K562 (cell line): ENCODE measurements around the gene LRRC25. TPM values are rescaled to one million over a fixed set of nuclear protein-coding genes. Genes with fewer than 3 reads are reported as not detected.

ENCODE experiments used
- BRD9 ChIP-seq: fragments of 450-650 bp; IDR thresholded peaks from 2 replicates; pipeline ENCODE4 v1.6.1; 2018; ENCODE audit warnings: low read depth; ENCODE audit not compliant: partially characterized antibody
- DIDO1 ChIP-seq: fragments of 450-650 bp; IDR thresholded peaks from 2 replicates; pipeline ENCODE4 v1.6.1; 2016; ENCODE audit warnings: low read depth, missing biosample characterization, missing genetic modification characterization
- HES1 ChIP-seq: fragments of 450-650 bp; IDR thresholded peaks from 2 replicates; pipeline ENCODE4 v1.6.1; 2016; ENCODE audit warnings: low read depth, mild to moderate bottlenecking, moderate library complexity
- HLTF ChIP-seq: fragments of 450-650 bp; IDR thresholded peaks from 2 replicates; pipeline ENCODE4 v1.6.1; 2016
- JUNB ChIP-seq: fragments of 450-650 bp; formaldehyde crosslinking; conservative IDR thresholded peaks from 2 replicates; pipeline ENCODE4 v1.4.0; 2020; ENCODE audit warnings: mild to moderate bottlenecking
- KLF10 ChIP-seq: fragments of 250-450 bp; sonication (Bioruptor Pico); IDR thresholded peaks from 2 replicates; pipeline ENCODE4 v1.6.1; 2021; ENCODE audit warnings: matching md5 sums
- MYC ChIP-seq, 2 experiments: fragments of 250-450 bp in 1 of 2; sonication (Bioruptor Pico) in 1 of 2; IDR thresholded peaks; 2 replicates each; pipeline versions ENCODE4 v1.5.1 to v1.6.1; 2012 to 2021; ENCODE audit warnings: low read depth in 2 of 2, borderline replicate concordance in 1 of 2, improper control_type of control experiment in 1 of 2, low read length in 1 of 2, mild to moderate bottlenecking in 1 of 2, moderate library complexity in 1 of 2
- NFATC3 ChIP-seq: fragments of 450-650 bp; IDR thresholded peaks from 2 replicates; pipeline ENCODE4 v1.6.1; 2017; ENCODE audit warnings: mild to moderate bottlenecking
- RB1 ChIP-seq: fragments of 450-650 bp; IDR thresholded peaks from 2 replicates; pipeline ENCODE4 v1.6.1; 2017; ENCODE audit warnings: low read depth, mild to moderate bottlenecking
- RBM17 ChIP-seq: fragments of 200-400 bp; formaldehyde crosslinking; IDR thresholded peaks from 2 replicates; pipeline ENCODE4 v1.6.1; 2017; ENCODE audit warnings: low read depth, mild to moderate bottlenecking, low read length, borderline replicate concordance
- SMARCA5 ChIP-seq: fragments of 450-650 bp; IDR thresholded peaks from 2 replicates; pipeline ENCODE4 v1.6.1; 2016
- SRSF3 ChIP-seq: fragments of 200-400 bp; formaldehyde crosslinking; IDR thresholded peaks from 2 replicates; pipeline ENCODE4 v1.6.1; 2016; ENCODE audit warnings: mild to moderate bottlenecking, low read length, moderate library complexity; ENCODE audit not compliant: insufficient read depth
- ZBTB1 ChIP-seq: sonication (generic); formaldehyde crosslinking; IDR thresholded peaks from 2 replicates; pipeline ENCODE4 v1.8.1; 2023; ENCODE audit warnings: missing genetic modification reagents, low read depth, mild to moderate bottlenecking, borderline replicate concordance
- ZKSCAN3 ChIP-seq: fragments of 250-450 bp; sonication (Bioruptor Pico); IDR thresholded peaks from 2 replicates; pipeline ENCODE4 v1.4.0; 2020
- ZNF318 ChIP-seq, 2 experiments: fragments of 450-650 bp; IDR thresholded peaks; 2 replicates each; pipeline ENCODE4 v1.6.1; 2016; ENCODE audit warnings: mild to moderate bottlenecking in 2 of 2, borderline replicate concordance in 1 of 2, low read depth in 1 of 2, moderate library complexity in 1 of 2
- ZNF347 ChIP-seq: fragments of 450-650 bp; formaldehyde crosslinking; IDR thresholded peaks from 2 replicates; pipeline ENCODE4 v1.4.0; 2020; ENCODE audit warnings: low read depth, mild to moderate bottlenecking, moderate library complexity
- ZNF699 ChIP-seq: fragments of 250-450 bp; sonication (Bioruptor Pico); IDR thresholded peaks from 2 replicates; pipeline ENCODE4 v1.8.0; 2021; ENCODE audit warnings: mild to moderate bottlenecking, moderate library complexity; ENCODE audit not compliant: insufficient replicate concordance
- ZNF75A ChIP-seq: fragments of 450-650 bp; formaldehyde crosslinking; IDR thresholded peaks from 2 replicates; pipeline ENCODE4 v1.4.0; 2020; ENCODE audit warnings: mild to moderate bottlenecking
- ZNF830 ChIP-seq: fragments of 250-450 bp; sonication (Bioruptor Pico); IDR thresholded peaks from 2 replicates; pipeline ENCODE4 v1.5.0; 2021; ENCODE audit warnings: mild to moderate bottlenecking
- polyA plus RNA-seq, 8 experiments: library from polyadenylated mRNA; depleted of rRNA in 4 of 8; stranded (reverse) in 5 of 8; unstranded in 3 of 8; fragments of >200 nt; fragmentation: Nextera tagmentation in 2 of 8; fragmentation: Illumina TruSeq in 1 of 8; extraction: Ambion mirVana in 2 of 8; extraction: Trizol in 1 of 8; gene quantifications; 2 replicates each; pipeline versions ENCODE4 v1.2.1 to v1.2.3, GENCODE V29; 2011 to 2014; ENCODE audit warnings: inconsistent platforms in 1 of 8, missing spikeins in 1 of 8
- total RNA-seq, 7 experiments: library from RNA; depleted of rRNA in 6 of 7; stranded (reverse); fragments of >200 nt in 6 of 7; fragmentation: Illumina TruSeq in 2 of 7; extraction: Trizol in 2 of 7; gene quantifications; 2 replicates each; pipeline versions ENCODE4 v1.2.1 to v1.2.3, GENCODE V29; 2011 to 2021; ENCODE audit warnings: low replicate concordance in 1 of 7

Gene LRRC25
- total and polyA plus RNA-seq, 9 of the 15 experiments (the other 6 are each of a cell fraction or from before 2014, with no cell fraction given): 0.07 to 0.36 (median 0.10) TPM; not detected in 3

GRCh38 chr19:18433735-18434398, 36.4 kb upstream of the LRRC25 start (continued):
- TF ChIP-seq MYC (IDR thresholded peaks at IDR 0.05; ENCODE audit: low read depth, low read length) (no peak), MYC (CRISPR knock-in tag; IDR thresholded peaks at IDR 0.05; ENCODE audit: borderline replicate concordance, low read depth) (peak; percentile 49; the same call in 1 of the 2 replicates), HLTF (no peak), NFATC3 (no peak), SMARCA5 (no peak), BRD9 (no peak), SRSF3 (no peak), RB1 (no peak), RBM17 (no peak), ZNF318 (IDR thresholded peaks at IDR 0.05; ENCODE audit: borderline replicate concordance in 1 of 2, low read depth in 1 of 2) (no peak), ZKSCAN3 (CRISPR knock-in tag) (no peak), DIDO1 (tag) (no peak), ZNF830 (CRISPR knock-in tag) (no peak), ZNF347 (0 out of 2 replicates have a peak, but pooled peaks have one; percentile 29), ZBTB1 (CRISPR knock-in tag) (no peak), ZNF75A (no peak), KLF10 (no peak), HES1 (no peak), JUNB (CRISPR knock-in tag) (no peak), ZNF699 (CRISPR knock-in tag) (no peak)
